ENCODE data around the gene DHRS2. TPM values are rescaled to one million over a fixed set of nuclear protein-coding genes. Genes with fewer than 3 reads are reported as not detected.
"Not testable (repeated sequence)": the region's sequence is repeated elsewhere in the genome, so short reads cannot be mapped to it uniquely, and the experiment has no call there.

The DHRS2 gene
- total RNA-seq, 1 donor from 2014 or later = not detected

DNA sequence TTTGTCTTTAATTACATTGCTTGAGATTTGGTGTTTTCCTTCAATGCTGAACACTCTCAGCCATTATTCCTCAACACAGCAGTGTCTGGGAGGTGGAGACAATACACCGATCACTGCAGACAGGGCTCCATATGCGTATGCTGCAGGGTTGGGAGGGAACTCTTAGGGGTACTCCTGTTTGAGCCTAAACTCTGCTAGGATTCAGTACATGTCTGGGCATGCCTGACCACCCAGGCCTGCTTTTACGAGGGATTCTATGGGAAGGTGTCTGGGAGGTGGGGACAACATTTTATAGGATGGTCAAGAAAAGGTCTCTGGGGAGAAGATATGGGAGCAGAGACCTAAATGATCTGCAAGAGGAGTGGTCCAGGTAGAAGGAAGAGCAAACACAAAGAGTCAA is 34.3 kb downstream of the DHRS2 start:
- DNase-seq (ENCODE audit: extremely low spot score, unreplicated experiment) = peak; percentile 32
- no peak overlapping the region for H3K4me3 Mint-ChIP-seq (ENCODE audit: unreplicated experiment)
- peaks cover 9% of the 10 kb centered on the region for H3K27me3 Mint-ChIP-seq (ENCODE audit: unreplicated experiment)
- H3K36me3 Mint-ChIP-seq (ENCODE audit: unreplicated experiment) = no peaks in the 10 kb centered on the region
- H3K27ac Mint-ChIP-seq (ENCODE audit: unreplicated experiment) = no peak overlapping the region
- no peaks in the 10 kb centered on the region for H3K4me1 Mint-ChIP-seq (ENCODE audit: unreplicated experiment)
- TF ChIP-seq, protein P1, sequence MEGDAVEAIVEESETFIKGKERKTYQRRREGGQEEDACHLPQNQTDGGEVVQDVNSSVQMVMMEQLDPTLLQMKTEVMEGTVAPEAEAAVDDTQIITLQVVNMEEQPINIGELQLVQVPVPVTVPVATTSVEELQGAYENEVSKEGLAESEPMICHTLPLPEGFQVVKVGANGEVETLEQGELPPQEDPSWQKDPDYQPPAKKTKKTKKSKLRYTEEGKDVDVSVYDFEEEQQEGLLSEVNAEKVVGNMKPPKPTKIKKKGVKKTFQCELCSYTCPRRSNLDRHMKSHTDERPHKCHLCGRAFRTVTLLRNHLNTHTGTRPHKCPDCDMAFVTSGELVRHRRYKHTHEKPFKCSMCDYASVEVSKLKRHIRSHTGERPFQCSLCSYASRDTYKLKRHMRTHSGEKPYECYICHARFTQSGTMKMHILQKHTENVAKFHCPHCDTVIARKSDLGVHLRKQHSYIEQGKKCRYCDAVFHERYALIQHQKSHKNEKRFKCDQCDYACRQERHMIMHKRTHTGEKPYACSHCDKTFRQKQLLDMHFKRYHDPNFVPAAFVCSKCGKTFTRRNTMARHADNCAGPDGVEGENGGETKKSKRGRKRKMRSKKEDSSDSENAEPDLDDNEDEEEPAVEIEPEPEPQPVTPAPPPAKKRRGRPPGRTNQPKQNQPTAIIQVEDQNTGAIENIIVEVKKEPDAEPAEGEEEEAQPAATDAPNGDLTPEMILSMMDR (IDR thresholded peaks at IDR 0.05) = no peak
- H3K9me3 Mint-ChIP-seq (ENCODE audit: unreplicated experiment) = no peaks in the 10 kb centered on the region

DNA sequence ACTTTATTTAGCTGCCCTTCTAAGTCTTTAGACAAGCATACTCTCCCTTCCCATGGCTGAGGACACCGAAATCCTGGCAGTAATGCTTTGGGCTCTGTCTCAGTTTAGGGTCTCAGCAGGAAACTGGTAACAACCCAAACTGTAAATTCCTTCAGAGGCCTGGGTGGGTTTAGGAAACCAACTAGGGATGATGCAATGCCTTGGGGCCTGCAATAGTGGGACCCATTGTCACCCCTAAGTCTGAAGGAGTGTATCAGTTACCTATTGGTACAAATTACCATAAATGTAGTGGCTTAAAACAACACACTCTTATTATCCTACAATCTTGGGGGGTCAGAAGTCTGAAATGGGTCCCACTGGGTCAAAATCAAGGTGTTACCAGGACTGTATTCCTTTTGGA is 36.0 kb downstream of the DHRS2 start:
- Mint-ChIP-seq H3K4me1 (ENCODE audit: unreplicated experiment) (no peaks in the 10 kb centered on the region), H3K36me3 (ENCODE audit: unreplicated experiment) (no peaks in the 10 kb centered on the region), H3K4me3 (ENCODE audit: unreplicated experiment) (no peak overlapping the region), H3K9me3 (ENCODE audit: unreplicated experiment) (no peaks in the 10 kb centered on the region), H3K27ac (ENCODE audit: unreplicated experiment) (no peak overlapping the region), H3K27me3 (ENCODE audit: unreplicated experiment) (peaks cover 13% of the 10 kb centered on the region)
- DNase-seq (ENCODE audit: extremely low spot score, unreplicated experiment) = no peak
- TF ChIP-seq, protein P1 (IDR thresholded peaks at IDR 0.05) = no peak

DNA sequence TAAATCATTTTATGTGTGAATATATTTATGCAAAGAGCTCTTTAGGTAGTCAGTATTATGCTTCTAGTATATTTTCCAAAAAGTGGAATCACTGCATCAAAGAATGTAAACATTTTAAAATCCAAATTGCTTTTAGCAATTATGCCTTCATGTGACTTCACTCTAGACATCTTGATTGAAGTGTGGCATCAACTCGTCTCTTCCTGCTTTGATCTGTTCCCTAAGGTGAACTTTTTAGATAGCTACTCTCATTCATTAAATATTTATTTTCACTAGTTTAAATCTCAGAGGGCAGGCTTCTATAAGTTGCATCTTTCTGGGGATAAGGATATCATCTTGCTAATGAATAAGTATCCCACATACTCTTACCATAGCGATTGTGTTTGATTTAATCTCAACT is 39.2 kb downstream of the DHRS2 start:
- no peaks in the 10 kb centered on the region for H3K36me3 Mint-ChIP-seq (ENCODE audit: unreplicated experiment)
- TF ChIP-seq, protein P1 (IDR thresholded peaks at IDR 0.05) = no peak
- no peak overlapping the region for H3K4me3 Mint-ChIP-seq (ENCODE audit: unreplicated experiment)
- no peaks in the 10 kb centered on the region for H3K9me3 Mint-ChIP-seq (ENCODE audit: unreplicated experiment)
- no peak for DNase-seq (ENCODE audit: extremely low spot score, unreplicated experiment)
- H3K4me1 Mint-ChIP-seq (ENCODE audit: unreplicated experiment) = no peaks in the 10 kb centered on the region
- peaks cover 21% of the 10 kb centered on the region for H3K27me3 Mint-ChIP-seq (ENCODE audit: unreplicated experiment)
- no peak overlapping the region for H3K27ac Mint-ChIP-seq (ENCODE audit: unreplicated experiment)

DNA sequence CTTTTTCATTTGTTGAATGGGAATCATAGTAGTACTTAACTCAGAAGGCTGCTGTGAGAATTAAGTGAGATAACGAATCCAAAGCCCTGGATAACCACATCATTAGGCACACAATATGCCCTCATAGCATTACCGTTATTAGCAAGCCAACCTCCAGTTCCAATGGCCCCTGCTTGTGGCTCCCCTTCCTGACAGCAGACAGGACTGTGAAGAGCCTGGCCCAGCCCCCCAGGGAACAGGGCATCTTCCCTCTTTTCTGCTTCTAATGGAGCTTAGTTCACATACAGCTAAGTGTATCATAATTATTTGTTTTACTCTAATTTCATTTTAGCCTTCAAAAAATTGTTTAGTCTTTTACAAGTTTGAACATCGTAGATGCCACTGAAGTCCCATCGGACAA is 39.7 kb downstream of the DHRS2 start:
- DNase-seq (ENCODE audit: extremely low spot score, unreplicated experiment) = peak; percentile 30
- H3K27ac Mint-ChIP-seq (ENCODE audit: unreplicated experiment) = no peak overlapping the region
- peaks cover 22% of the 10 kb centered on the region for H3K27me3 Mint-ChIP-seq (ENCODE audit: unreplicated experiment)
- TF ChIP-seq, protein P1 (IDR thresholded peaks at IDR 0.05) = no peak
- H3K9me3 Mint-ChIP-seq (ENCODE audit: unreplicated experiment) = no peaks in the 10 kb centered on the region
- H3K4me1 Mint-ChIP-seq (ENCODE audit: unreplicated experiment) = no peaks in the 10 kb centered on the region
- H3K4me3 Mint-ChIP-seq (ENCODE audit: unreplicated experiment) = no peak overlapping the region
- H3K36me3 Mint-ChIP-seq (ENCODE audit: unreplicated experiment) = no peaks in the 10 kb centered on the region

DNA sequence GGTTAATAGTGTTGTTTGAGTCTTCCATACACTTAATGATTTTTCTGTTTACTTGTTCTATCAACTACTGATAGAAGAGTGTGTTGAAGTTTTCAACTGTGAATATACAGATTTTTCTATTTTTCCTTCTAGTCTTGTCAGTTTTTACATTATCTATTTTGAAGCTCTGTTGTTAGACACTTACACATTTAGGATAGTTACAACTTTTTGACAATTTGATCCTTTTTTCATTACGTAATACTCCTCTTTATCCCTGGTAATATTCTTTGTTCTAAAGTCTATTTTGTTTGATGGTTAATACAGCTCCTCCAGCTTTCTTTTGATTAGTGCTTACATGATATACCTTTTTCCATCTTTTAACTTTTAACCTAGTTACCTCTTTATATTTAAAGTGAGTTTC is 45.2 kb downstream of the DHRS2 start:
- Mint-ChIP-seq H3K9me3 (ENCODE audit: unreplicated experiment) (no peaks in the 10 kb centered on the region), H3K4me1 (ENCODE audit: unreplicated experiment) (no peaks in the 10 kb centered on the region), H3K4me3 (ENCODE audit: unreplicated experiment) (no peak overlapping the region), H3K27ac (ENCODE audit: unreplicated experiment) (no peak overlapping the region), H3K36me3 (ENCODE audit: unreplicated experiment) (no peaks in the 10 kb centered on the region), H3K27me3 (ENCODE audit: unreplicated experiment) (peaks cover 24% of the 10 kb centered on the region)
- TF ChIP-seq, protein P1 (IDR thresholded peaks at IDR 0.05) = no peak
- no peak for DNase-seq (ENCODE audit: extremely low spot score, unreplicated experiment)

DNA sequence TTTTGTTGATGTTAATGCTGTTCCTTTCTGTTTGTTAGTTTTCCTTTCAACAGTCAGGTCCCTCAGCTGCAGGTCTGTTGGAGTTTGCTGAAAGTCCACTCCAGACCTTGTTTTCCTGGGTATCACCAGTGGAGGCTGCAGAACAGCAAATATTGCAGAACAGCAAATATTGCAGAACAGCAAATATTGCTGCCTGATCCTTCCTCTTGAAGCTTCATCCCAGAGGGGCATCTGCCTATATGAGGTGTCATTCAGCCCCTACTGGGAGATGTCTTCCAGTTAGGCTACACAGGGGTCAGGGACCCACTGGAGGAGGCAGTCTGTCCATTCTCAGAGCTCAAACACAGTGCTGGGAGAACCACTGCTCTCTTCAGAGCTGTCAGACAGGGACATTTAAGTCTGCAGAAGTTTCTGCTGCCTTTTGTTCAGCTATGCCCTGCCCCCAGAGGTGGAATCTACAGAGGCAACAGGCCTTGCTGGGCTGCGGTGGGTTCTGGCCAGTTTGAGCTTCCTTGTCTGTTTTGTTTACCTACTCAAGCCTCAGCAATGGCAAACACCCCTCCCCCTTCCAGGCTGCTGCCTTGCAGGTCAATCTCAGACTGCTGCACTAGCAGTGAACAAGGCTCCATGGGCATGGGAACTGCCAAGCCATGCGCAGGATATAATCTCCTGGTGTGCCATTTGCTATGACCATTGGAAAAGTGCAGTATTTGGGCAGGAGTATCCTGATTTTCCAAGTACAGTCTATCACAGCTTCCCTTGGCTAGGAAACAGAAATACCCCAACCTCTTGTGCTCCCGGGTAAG is 53.7 kb downstream of the DHRS2 start:
- not testable (repeated sequence) for H3K27me3 Mint-ChIP-seq (ENCODE audit: unreplicated experiment); H3K27ac Mint-ChIP-seq (ENCODE audit: unreplicated experiment); H3K9me3 Mint-ChIP-seq (ENCODE audit: unreplicated experiment); H3K36me3 Mint-ChIP-seq (ENCODE audit: unreplicated experiment); H3K4me3 Mint-ChIP-seq (ENCODE audit: unreplicated experiment); DNase-seq (ENCODE audit: extremely low spot score, unreplicated experiment); H3K4me1 Mint-ChIP-seq (ENCODE audit: unreplicated experiment)
